Mononuclear cell (primary cell): ENCODE measurements around the gene PPP1CA. TPM values are rescaled to one million over a fixed set of nuclear protein-coding genes. Genes with fewer than 3 reads are reported as not detected.
A peak's percentile ranks its signal among the peaks of the same experiment; 100 is the strongest.

Source experiments
- H3K27me3 ChIP-seq: 2 replicates; pipeline ENCODE4 v1.6.0; 2011; ENCODE audit warnings: low read length, control low read depth; ENCODE audit not compliant: insufficient read depth
- H3K4me1 ChIP-seq: 2 replicates; pipeline ENCODE4 v1.5.1; 2011; ENCODE audit warnings: mild to moderate bottlenecking, low read length, control low read depth; ENCODE audit not compliant: insufficient read depth
- H3K4me3 ChIP-seq: 2 replicates; pipeline ENCODE4 v1.5.1; 2011; ENCODE audit warnings: mild to moderate bottlenecking, low read length, moderate library complexity
- H3K9me3 ChIP-seq: 2 replicates; pipeline ENCODE4 v1.5.1; 2011; ENCODE audit warnings: low read depth, mild to moderate bottlenecking, control low read depth, low read length
- total RNA-seq: library from RNA; depleted of rRNA; stranded (reverse); fragments of >200 nt; gene quantifications from one replicate; pipeline ENCODE4 v1.2.3, GENCODE V29; 2012

Gene PPP1CA
- total RNA-seq, 1 donor = 126 TPM

DNA sequence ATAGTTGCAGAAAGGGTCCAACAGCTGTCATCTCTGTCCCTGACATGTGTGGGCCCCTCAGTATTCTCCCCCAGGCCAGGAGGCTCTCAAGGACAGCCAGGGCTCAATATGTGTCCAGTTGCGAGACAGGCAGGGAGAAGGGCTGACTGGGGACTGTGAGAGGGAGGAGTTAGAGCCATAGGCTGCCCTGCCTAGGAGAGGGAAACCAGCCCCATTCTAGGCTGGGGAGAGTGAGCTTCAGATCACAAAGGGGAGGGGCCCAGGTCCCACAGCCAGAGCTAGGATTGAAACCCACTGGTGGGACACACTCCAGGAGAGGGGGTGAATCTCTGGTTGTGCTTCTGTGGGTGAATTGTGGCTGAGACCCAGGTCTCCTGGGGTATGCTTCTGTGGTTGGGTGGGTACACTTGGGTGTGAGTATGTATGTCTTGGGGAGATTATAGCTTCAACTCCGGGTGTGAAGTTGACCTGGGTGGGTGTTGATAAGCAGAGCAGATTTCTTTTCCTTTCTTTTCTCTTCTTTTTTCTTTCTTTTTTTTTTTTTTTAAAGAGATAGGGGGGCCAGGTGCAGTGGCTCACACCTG lies 11.7 kb upstream of the PPP1CA start:
- Histone ChIP-seq H3K9me3 (no peaks in the 10 kb centered on the region), H3K4me1 (peaks cover 93% of the 10 kb centered on the region), H3K27me3 (peaks cover 5% of the 10 kb centered on the region), H3K4me3 (no peak overlapping the region)

DNA sequence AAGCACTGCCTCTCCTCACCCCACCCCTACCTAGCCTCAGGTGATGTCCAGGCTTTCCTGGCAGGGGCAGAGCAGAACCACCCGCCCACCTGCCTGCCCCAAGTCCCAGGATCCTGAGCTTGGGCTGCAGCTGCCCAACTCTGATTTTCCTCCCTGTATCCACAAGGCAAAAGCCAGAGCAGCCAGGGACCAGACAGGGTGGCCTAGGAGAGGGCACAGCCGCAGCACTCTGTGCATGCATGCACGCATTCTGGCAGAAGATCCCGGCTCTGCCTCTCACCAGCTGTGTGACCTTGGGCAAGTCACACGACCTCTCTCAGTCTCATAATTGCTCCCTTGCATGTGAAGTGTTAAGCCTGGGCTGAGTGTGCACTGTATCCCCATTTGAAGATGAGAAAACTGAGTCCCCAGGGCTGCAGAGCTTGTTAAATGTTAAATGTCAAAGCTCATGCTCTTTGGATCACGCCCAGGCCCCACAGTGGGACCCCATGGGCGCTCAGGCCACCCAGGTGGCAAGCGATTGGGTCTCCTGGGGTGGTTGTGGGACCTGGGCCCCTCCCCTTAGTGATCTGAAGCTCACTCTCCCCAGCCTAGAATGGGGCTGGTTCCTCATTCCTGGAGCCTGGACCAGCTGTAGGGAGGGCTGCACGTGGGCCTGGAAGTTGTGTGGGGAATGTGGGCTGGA lies 11.0 kb upstream of the PPP1CA start:
- H3K27me3 ChIP-seq = peaks cover 5% of the 10 kb centered on the region
- no peak overlapping the region for H3K4me3 ChIP-seq
- H3K9me3 ChIP-seq = no peaks in the 10 kb centered on the region
- peaks cover 93% of the 10 kb centered on the region for H3K4me1 ChIP-seq

GRCh38 chr11:67411785-67412152 lies 10.1 kb upstream of the PPP1CA start:
- Histone ChIP-seq H3K4me3 (no peak overlapping the region), H3K27me3 (peaks cover 5% of the 10 kb centered on the region)

GRCh38 chr11:67410984-67411784 lies 9.5 kb upstream of the PPP1CA start:
- H3K4me1 ChIP-seq = peaks cover 93% of the 10 kb centered on the region
- H3K4me3 ChIP-seq = no peak overlapping the region
- H3K27me3 ChIP-seq = peaks cover 5% of the 10 kb centered on the region
- H3K9me3 ChIP-seq = no peaks in the 10 kb centered on the region

More at GRCh38 chr11:67411785-67412152, 10.1 kb upstream of the PPP1CA start:
- H3K4me1 ChIP-seq = peaks cover 93% of the 10 kb centered on the region
- H3K9me3 ChIP-seq = no peaks in the 10 kb centered on the region

- Histone ChIP-seq H3K4me1 (peaks cover 96% of the 10 kb centered on the region), H3K9me3 (no peaks in the 10 kb centered on the region), H3K27me3 (peaks cover 5% of the 10 kb centered on the region), H3K4me3 (no peak overlapping the region)
These were observed 8.7 kb upstream of the PPP1CA start for GRCh38 chr11:67410369-67410831.

DNA sequence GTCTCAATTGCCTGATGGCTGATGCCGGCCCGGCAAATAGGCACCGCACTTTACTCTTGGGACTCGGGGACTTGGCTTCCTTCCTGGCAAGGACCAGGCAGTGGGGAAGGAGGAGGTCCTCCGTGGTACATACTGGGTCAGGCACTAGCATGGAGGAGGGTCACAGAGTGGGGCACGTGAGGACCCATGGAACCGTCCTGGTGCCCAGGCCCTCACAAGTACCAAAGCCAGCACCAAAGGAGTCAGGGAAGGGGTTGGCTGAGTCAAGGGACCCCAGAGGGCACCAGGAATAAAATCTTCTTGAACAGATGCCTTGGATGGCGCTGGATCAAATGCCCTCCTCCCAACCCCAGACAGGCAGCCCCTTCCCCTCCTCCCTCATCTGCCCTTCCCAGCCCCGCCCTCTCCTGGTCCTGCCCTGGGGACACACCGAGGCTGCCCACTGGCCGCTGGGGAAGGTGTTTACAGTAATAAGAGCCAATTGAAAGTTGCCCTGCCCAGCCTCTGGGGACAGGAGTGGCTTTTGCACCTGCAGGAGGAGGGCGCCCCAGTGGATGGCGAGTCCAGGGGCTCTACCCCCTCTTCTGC lies 8.2 kb upstream of the PPP1CA start:
- H3K27me3 ChIP-seq = peaks cover 2% of the 10 kb centered on the region
- H3K4me3 ChIP-seq = peak overlapping the region; percentile 36
- H3K9me3 ChIP-seq = no peaks in the 10 kb centered on the region
- peaks cover 98% of the 10 kb centered on the region for H3K4me1 ChIP-seq

DNA sequence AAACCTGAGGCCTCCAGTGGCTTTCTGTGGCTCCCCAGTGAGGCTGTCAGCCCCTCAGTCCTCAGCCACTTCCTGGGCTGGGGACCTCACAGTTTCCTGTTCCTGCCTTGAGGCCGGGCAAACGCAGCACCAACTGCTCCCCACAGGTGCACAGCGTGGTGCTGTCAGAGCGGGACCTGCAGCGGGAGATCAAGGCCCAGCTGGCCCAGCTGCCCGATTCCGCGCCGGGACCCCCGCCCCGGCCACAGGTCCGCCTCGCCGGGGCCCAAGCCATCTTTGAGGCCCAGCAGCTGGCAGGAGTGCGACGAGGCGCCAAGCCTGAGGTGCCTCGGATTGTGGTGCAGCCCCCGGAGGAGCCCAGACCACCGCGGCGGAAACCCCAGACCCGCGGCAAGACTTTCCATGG lies 7.6 kb upstream of the PPP1CA start:
- peak overlapping the region; percentile 36 for H3K4me3 ChIP-seq
- H3K4me1 ChIP-seq = peaks cover 100% of the 10 kb centered on the region
- no peaks in the 10 kb centered on the region for H3K9me3 ChIP-seq
- no peaks in the 10 kb centered on the region for H3K27me3 ChIP-seq

- Histone ChIP-seq H3K9me3 (no peaks in the 10 kb centered on the region), H3K4me1 (peaks cover 100% of the 10 kb centered on the region), H3K4me3 (peak overlapping the region; percentile 36), H3K27me3 (no peaks in the 10 kb centered on the region)
These were observed 7.0 kb upstream of the PPP1CA start for GRCh38 chr11:67408437-67409200.

DNA sequence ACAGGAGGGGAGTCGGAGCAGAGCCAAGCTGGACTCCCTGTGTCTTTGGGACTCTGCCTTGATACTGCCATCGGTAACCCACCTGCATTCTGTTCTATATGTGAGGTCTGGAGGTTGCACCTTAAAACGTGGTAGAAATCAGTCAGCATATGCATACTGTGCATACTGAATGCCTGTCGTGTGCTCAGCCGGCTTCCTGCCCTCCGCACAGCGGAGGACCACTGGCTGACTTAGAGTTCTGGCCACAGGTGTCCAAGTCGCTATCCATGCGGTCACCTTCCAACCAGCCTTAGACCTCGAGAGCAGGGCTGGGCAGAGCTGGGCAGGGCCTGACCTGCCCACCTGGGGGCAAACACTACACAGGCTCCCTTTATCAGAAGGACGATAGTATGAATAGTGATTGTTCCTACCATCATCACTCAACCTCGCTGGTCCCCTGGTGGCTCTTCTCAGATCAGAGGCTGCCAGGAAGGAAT lies 6.1 kb upstream of the PPP1CA start:
- no peak overlapping the region for H3K4me3 ChIP-seq
- no peaks in the 10 kb centered on the region for H3K27me3 ChIP-seq
- peaks cover 100% of the 10 kb centered on the region for H3K4me1 ChIP-seq
- H3K9me3 ChIP-seq = no peaks in the 10 kb centered on the region

DNA sequence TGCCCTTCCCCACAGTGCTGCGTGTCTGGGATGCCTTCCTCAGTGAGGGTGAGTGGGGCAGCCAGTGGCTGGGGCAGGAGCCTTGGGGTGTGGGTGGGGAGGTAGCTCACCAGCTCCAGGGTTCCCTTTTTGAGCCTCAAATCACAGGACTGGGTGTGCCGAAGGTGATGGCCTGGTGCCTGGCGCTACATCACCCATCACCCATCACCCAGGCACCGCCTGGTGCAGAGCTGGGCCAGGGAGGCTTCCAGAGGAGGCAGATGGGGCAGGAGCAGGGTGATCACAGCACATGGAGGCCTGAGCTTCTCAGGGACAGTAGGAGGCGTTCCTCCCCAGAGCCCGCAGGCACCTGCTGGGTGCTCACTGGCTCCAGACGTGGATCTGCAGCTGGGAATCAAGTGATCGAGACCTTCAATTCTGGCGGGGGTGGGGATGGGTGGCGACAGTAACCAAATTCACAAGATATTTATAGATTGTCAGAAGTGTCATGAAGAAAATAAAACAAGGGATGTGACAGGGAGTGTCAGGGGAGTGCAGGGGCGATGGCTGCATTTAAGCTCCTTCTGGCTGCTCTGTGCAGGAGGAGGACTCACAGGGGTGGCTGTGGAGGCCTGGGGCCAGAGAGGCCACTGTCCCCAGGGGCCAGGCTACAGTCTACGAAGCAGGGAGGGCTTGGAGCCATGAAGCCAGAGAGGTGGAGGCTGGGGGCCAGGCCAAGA lies 5.5 kb upstream of the PPP1CA start:
- Histone ChIP-seq H3K9me3 (no peaks in the 10 kb centered on the region), H3K4me1 (peaks cover 100% of the 10 kb centered on the region), H3K4me3 (peak overlapping the region; percentile 8), H3K27me3 (no peaks in the 10 kb centered on the region)

DNA sequence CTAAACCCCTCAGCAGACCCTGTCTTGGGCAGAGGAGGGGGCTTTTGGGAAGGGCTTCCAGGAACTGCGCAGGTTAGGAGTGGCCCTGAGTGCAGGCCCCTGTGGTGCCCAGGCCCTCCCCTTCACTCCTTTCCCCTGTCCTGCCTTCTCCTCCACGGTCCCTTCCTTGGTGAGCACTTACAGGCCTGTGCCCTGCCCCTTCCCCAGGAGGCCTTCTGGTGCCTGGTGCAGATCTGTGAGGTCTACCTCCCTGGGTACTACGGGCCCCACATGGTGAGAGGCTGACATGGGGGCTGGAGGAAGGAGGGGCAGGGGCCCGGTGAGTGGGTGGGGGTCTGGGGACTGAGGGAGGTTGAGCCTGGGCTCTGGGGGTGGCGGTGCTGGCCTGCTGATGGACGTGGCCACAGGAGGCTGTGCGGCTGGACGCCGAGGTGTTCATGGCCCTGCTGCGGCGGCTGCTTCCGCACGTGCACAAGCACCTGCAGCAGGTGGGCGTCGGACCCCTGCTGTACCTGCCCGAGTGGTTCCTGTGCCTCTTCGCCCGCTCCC lies 4.8 kb upstream of the PPP1CA start:
- H3K27me3 ChIP-seq = no peaks in the 10 kb centered on the region
- H3K4me1 ChIP-seq = peaks cover 96% of the 10 kb centered on the region
- no peaks in the 10 kb centered on the region for H3K9me3 ChIP-seq
- H3K4me3 ChIP-seq = no peak overlapping the region

GRCh38 chr11:67405688-67406339 lies 4.2 kb upstream of the PPP1CA start:
- Histone ChIP-seq H3K9me3 (no peaks in the 10 kb centered on the region), H3K27me3 (no peaks in the 10 kb centered on the region), H3K4me1 (peaks cover 92% of the 10 kb centered on the region), H3K4me3 (no peak overlapping the region)

- Histone ChIP-seq H3K9me3 (no peaks in the 10 kb centered on the region), H3K4me3 (peak overlapping the region; percentile 88), H3K4me1 (peaks cover 92% of the 10 kb centered on the region), H3K27me3 (no peaks in the 10 kb centered on the region)
These were observed 3.5 kb upstream of the PPP1CA start for GRCh38 chr11:67405196-67405567.
